ENCODE measurements around the gene USP8.

GRCh38 chr15:50556642-50557371 lies 132.6 kb downstream of the USP8 start:
- no peak for TF ChIP-seq CTCF (conservative IDR thresholded peaks at IDR 0.05; ENCODE audit: low read depth, low read length)
- no peak for TF ChIP-seq EZH2 (IDR thresholded peaks at IDR 0.05; ENCODE audit: borderline replicate concordance, low read depth, low read length, poor library complexity, severe bottlenecking)

Measured in A673 (cell line).